ENCODE results near the gene FAM124B.
"Not testable (repeated sequence)": the region's sequence is repeated elsewhere in the genome, so short reads cannot be mapped to it uniquely, and the experiment has no call there.

FAM124B gene

GRCh38 chr2:224386876-224387275 lies 15.0 kb downstream of the FAM124B start:
- Histone ChIP-seq H3K9me3 (ENCODE audit: severe bottlenecking) (no peaks in the 10 kb centered on the region), H3K4me3 (ENCODE audit: low read depth, low read length) (no peak overlapping the region), H3K27me3 (ENCODE audit: insufficient read depth, low read depth, severe bottlenecking) (no peaks in the 10 kb centered on the region), H3K27ac (no peak overlapping the region), H3K36me3 (no peaks in the 10 kb centered on the region)
- TF ChIP-seq CTCF (IDR thresholded peaks at IDR 0.05; ENCODE audit: low read depth, low read length): no peak
- no peak for DNase-seq

DNA sequence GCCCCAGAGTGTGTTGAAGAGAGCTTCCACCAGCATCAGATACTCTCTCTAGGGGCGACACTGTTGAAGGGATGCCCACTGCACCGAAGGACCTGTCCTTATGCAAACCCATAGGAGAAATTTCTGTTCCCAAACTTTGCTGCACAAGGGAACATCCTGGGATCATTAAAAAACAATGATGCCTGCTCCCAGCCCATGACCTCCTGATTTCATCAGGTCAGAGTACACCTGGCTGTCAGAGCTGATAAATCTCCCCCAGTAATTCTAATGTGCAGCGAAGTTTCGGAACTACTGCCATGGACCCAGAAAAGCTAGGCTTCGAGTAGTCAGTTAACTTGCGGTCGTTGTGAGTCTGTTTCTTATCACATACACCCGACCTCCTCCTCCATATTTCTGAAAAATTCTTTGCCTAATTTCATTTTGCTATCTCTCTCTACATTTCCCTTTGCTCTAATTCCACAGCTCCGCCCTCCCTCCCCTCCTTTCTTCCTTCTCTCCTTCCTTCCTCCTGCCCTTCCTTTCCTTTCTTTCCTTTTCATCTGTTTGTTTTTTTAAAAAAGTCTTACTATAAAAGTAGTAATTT lies 18.8 kb downstream of the FAM124B start:
- Histone ChIP-seq H3K9me3 (ENCODE audit: severe bottlenecking) (no peaks in the 10 kb centered on the region), H3K36me3 (no peaks in the 10 kb centered on the region), H3K27me3 (ENCODE audit: insufficient read depth, low read depth, severe bottlenecking) (no peaks in the 10 kb centered on the region), H3K27ac (no peak overlapping the region), H3K4me3 (ENCODE audit: low read depth, low read length) (no peak overlapping the region)
- DNase-seq: no peak
- no peak for TF ChIP-seq CTCF (IDR thresholded peaks at IDR 0.05; ENCODE audit: low read depth, low read length)

DNA sequence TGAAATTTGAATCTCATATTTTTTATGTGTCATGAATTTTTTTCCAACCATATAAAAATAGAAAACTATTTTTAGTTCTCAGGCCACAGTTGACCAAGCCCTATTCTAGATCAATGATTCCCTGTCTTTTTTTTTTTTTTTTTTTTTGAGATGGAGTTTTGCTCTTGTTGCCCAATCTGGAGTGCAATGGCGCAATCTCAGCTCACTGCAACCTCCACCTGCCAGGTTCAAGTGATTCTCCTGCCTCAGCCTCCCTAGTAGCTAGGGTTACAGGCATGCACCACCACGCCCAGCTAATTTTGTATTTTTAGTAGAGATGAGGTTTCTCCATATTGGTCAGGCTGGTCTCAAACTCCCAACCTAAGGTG lies 19.6 kb downstream of the FAM124B start:
- H3K36me3 ChIP-seq; H3K9me3 ChIP-seq (ENCODE audit: severe bottlenecking); H3K4me3 ChIP-seq (ENCODE audit: low read depth, low read length); H3K27me3 ChIP-seq (ENCODE audit: insufficient read depth, low read depth, severe bottlenecking); DNase-seq; H3K27ac ChIP-seq: not testable (repeated sequence)

GRCh38 chr2:224381521-224382279 lies 20.2 kb downstream of the FAM124B start:
- H3K27me3 ChIP-seq (ENCODE audit: insufficient read depth, low read depth, severe bottlenecking): no peaks in the 10 kb centered on the region
- H3K4me3 ChIP-seq (ENCODE audit: low read depth, low read length): no peak overlapping the region
- no peak for TF ChIP-seq CTCF (IDR thresholded peaks at IDR 0.05; ENCODE audit: low read depth, low read length)
- H3K27ac ChIP-seq: no peak overlapping the region
- no peaks in the 10 kb centered on the region for H3K36me3 ChIP-seq
- H3K9me3 ChIP-seq (ENCODE audit: severe bottlenecking): no peaks in the 10 kb centered on the region
- DNase-seq: no peak

- DNase-seq: no peak
- H3K4me3 ChIP-seq (ENCODE audit: low read depth, low read length): no peak overlapping the region
- no peaks in the 10 kb centered on the region for H3K27me3 ChIP-seq (ENCODE audit: insufficient read depth, low read depth, severe bottlenecking)
- no peaks in the 10 kb centered on the region for H3K9me3 ChIP-seq (ENCODE audit: severe bottlenecking)
- no peak overlapping the region for H3K27ac ChIP-seq
- no peaks in the 10 kb centered on the region for H3K36me3 ChIP-seq
- TF ChIP-seq CTCF (IDR thresholded peaks at IDR 0.05; ENCODE audit: low read depth, low read length): no peak
Observed at GRCh38 chr2:224379986-224380385, 21.9 kb downstream of the FAM124B start.

DNA sequence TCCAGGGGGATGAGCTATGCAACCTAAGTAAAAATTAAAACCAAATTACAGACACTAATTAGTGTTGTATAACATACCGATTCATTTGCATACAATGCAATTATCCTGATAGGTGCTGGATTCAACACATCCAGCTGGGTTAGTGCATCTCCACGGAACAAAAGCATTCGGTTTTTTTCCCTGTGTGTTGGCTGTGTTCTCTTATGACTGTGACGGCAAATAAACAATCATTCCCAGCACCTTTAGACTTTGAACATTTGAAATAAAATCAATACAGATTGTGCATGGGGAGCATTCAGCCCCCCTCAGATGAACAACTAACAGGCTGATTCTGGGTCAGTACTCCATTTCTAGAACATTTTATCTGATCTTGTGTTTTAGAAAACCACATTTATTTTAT lies 22.7 kb downstream of the FAM124B start:
- no peak for DNase-seq
- TF ChIP-seq CTCF (IDR thresholded peaks at IDR 0.05; ENCODE audit: low read depth, low read length): no peak
- Histone ChIP-seq H3K36me3 (no peaks in the 10 kb centered on the region), H3K27ac (no peak overlapping the region), H3K4me3 (ENCODE audit: low read depth, low read length) (no peak overlapping the region), H3K9me3 (ENCODE audit: severe bottlenecking) (no peaks in the 10 kb centered on the region), H3K27me3 (ENCODE audit: insufficient read depth, low read depth, severe bottlenecking) (no peaks in the 10 kb centered on the region)

Measured in WERI-Rb-1 (cell line).